ENCODE measurements around the gene RIMKLB. TPM values are rescaled to one million over a fixed set of nuclear protein-coding genes. Genes with fewer than 3 reads are reported as not detected.
A peak's percentile ranks its signal among the peaks of the same experiment; 100 is the strongest.

RIMKLB gene, protein sequence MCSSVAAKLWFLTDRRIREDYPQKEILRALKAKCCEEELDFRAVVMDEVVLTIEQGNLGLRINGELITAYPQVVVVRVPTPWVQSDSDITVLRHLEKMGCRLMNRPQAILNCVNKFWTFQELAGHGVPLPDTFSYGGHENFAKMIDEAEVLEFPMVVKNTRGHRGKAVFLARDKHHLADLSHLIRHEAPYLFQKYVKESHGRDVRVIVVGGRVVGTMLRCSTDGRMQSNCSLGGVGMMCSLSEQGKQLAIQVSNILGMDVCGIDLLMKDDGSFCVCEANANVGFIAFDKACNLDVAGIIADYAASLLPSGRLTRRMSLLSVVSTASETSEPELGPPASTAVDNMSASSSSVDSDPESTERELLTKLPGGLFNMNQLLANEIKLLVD
- 23.2 and 49.1 TPM in 2 replicates for total RNA-seq (ENCODE audit: low replicate concordance)

GRCh38 chr12:8697476-8698131, at the start of gene RIMKLB:
TSS of gene RIMKLB (plus strand) at chr12:8697991. CDS start at chr12:8713867, 15,876 bp downstream.
- peak; percentile 63 for DNase-seq (ENCODE audit: low read depth)
- H3K4me3 ChIP-seq (ENCODE audit: low read depth, low read length), result peak within 1 kb of the TSS; percentile 87
- TF ChIP-seq, protein P1, sequence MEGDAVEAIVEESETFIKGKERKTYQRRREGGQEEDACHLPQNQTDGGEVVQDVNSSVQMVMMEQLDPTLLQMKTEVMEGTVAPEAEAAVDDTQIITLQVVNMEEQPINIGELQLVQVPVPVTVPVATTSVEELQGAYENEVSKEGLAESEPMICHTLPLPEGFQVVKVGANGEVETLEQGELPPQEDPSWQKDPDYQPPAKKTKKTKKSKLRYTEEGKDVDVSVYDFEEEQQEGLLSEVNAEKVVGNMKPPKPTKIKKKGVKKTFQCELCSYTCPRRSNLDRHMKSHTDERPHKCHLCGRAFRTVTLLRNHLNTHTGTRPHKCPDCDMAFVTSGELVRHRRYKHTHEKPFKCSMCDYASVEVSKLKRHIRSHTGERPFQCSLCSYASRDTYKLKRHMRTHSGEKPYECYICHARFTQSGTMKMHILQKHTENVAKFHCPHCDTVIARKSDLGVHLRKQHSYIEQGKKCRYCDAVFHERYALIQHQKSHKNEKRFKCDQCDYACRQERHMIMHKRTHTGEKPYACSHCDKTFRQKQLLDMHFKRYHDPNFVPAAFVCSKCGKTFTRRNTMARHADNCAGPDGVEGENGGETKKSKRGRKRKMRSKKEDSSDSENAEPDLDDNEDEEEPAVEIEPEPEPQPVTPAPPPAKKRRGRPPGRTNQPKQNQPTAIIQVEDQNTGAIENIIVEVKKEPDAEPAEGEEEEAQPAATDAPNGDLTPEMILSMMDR (IDR thresholded peaks at IDR 0.05; ENCODE audit: insufficient read depth, low read length), result no peak

DNA sequence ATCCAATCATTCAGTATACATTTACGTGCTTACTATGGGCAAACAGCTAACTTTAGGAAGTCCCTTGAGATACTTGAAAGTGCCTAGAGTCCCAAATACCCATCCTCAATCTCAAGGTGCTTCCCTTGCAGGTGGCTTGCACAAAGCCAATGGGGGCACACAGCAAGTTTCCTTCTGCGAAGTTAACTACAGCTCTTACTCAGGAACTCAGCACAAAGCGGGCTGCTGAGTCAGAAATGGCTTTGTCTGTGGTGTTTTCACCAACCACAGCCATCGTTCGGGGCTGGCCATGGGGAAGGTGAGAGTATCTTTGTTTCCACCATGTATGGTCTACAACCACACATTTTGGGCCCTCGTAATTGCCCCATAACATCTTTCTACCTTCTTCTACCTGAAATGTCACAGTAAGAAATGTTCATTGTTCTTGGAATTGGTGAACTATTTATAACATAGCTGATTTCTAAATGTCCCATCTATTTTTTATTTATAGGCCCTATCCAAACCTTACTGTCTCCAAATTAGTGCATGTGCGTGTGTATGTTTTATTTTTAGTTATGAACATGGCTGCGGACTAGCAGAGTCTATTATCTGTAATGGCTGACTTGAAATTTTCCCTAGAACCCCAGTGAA, 49.1 kb upstream of the RIMKLB start:
- no peak overlapping the region for H3K4me3 ChIP-seq (ENCODE audit: low read depth, low read length)
- TF ChIP-seq, protein P1 (IDR thresholded peaks at IDR 0.05; ENCODE audit: insufficient read depth, low read length), result no peak
- no peak for DNase-seq (ENCODE audit: low read depth)

GRCh38 chr12:8655421-8655820, 42.4 kb upstream of the RIMKLB start:
- H3K4me3 ChIP-seq (ENCODE audit: low read depth, low read length), result no peak overlapping the region
- TF ChIP-seq, protein P1 (IDR thresholded peaks at IDR 0.05; ENCODE audit: insufficient read depth, low read length), result no peak
- DNase-seq (ENCODE audit: low read depth), result no peak

- no peak overlapping the region for H3K4me3 ChIP-seq (ENCODE audit: low read depth, low read length)
- TF ChIP-seq, protein P1 (IDR thresholded peaks at IDR 0.05; ENCODE audit: insufficient read depth, low read length), result no peak
- peak; percentile 95 for DNase-seq (ENCODE audit: low read depth)
Measured at GRCh38 chr12:8658346-8658745, 39.4 kb upstream of the RIMKLB start.

GRCh38 chr12:8661016-8661415, 36.8 kb upstream of the RIMKLB start:
- peak overlapping the region; percentile 82 for H3K4me3 ChIP-seq (ENCODE audit: low read depth, low read length)
- TF ChIP-seq, protein P1 (IDR thresholded peaks at IDR 0.05; ENCODE audit: insufficient read depth, low read length), result no peak
- peak; percentile 69 for DNase-seq (ENCODE audit: low read depth)

GRCh38 chr12:8661751-8662150, 36.0 kb upstream of the RIMKLB start:
- TF ChIP-seq, protein P1 (IDR thresholded peaks at IDR 0.05; ENCODE audit: insufficient read depth, low read length), result no peak
- peak overlapping the region; percentile 82 for H3K4me3 ChIP-seq (ENCODE audit: low read depth, low read length)
- peak; percentile 51 for DNase-seq (ENCODE audit: low read depth)

Data from fibroblast of the aortic adventitia (primary cell).